HEK293T (cell line): ENCODE results near the gene MITD1.

Source experiments
- ARNT ChIP-seq: fragments of 450-650 bp; IDR thresholded peaks from 2 replicates; pipeline ENCODE4 v1.6.1; 2017; ENCODE audit warnings: mild to moderate bottlenecking
- BHLHE40 ChIP-seq: fragments of 450-650 bp; IDR thresholded peaks from 2 replicates; pipeline ENCODE4 v1.6.1; 2016; ENCODE audit warnings: mild to moderate bottlenecking, moderate library complexity, borderline replicate concordance
- FOXK2 ChIP-seq: fragments of 450-650 bp; IDR thresholded peaks from 2 replicates; pipeline ENCODE4 v1.6.1; 2016; ENCODE audit warnings: mild to moderate bottlenecking
- L3MBTL2 ChIP-seq: fragments of 450-650 bp; conservative IDR thresholded peaks from 2 replicates; pipeline ENCODE4 v1.6.1; 2016; ENCODE audit warnings: mild to moderate bottlenecking
- SP1 ChIP-seq: fragments of 450-650 bp; IDR thresholded peaks from 2 replicates; pipeline ENCODE4 v1.6.1; 2017
- SUZ12 ChIP-seq: fragments of 450-650 bp; IDR thresholded peaks from 2 replicates; pipeline ENCODE4 v1.6.1; 2016; ENCODE audit warnings: mild to moderate bottlenecking

GRCh38 chr2:99139003-99139402, 41.9 kb downstream of the MITD1 start:
- no peak for TF ChIP-seq BHLHE40
- TF ChIP-seq L3MBTL2, result no peak
- no peak for TF ChIP-seq FOXK2
- no peak for TF ChIP-seq ARNT
- TF ChIP-seq SUZ12, result no peak
- TF ChIP-seq SP1, result no peak
